ENCODE results near the gene MAP3K20.
A peak's percentile ranks its signal among the peaks of the same experiment; 100 is the strongest.
"Not testable (repeated sequence)": the region's sequence is repeated elsewhere in the genome, so short reads cannot be mapped to it uniquely, and the experiment has no call there.

MAP3K20 gene

DNA sequence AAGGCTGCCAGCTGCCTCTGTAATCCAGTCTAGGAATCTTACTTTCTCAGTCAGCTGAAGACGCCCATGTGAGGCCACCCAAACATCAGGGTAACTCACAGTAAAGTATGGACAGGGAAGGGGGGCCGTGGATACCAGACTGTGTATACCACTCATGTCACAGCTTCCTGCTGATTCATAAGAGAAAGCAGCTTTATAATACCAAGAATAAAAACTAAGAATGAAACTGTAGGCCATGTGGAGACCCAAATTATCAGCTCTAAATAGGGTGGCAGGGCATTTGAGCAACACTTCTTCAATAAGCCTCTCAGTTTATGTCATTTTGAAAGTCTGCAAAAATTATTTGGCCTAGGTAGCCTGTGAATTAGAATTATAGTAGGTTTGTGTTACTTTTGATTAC is 164.0 kb downstream of the MAP3K20 start:
- DNase-seq: no peak

DNA sequence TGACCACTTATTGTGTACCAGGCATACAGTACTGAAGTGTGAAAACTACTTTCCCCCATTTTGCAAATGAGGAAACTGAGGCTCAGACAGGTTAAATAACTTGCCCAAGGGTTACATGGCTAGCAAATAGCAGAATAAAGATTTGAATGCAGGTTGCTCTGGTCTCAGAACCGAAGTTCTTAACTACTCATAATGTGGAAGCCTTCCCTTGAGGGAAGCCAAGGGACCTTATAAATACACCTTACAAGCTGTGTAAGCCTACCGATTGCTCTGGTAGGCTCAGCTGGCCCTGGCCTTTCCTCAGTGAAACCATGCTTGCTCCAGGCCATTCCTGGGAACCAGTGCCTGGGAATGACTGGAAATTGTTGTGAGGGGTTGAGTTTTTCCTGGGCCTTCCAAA is 164.4 kb downstream of the MAP3K20 start:
- DNase-seq: no peak

DNA sequence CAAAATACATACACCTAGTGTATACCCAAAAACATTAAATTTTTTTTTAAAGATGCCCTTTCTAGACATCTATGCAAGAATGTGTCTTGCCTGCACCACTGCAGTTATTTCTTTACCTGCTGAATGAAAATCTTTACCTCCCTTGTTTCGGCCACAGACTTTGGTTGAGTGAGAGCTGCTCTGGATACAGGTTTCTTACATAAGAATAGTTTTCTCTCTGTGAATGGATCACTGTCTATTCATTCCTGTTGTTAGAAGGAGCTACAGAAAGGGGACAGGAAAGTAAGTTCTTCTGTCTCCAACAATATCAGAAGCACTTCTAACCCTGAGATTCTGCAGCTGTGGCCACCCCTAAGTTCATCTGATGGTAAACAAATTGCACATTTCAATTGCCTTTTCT is 166.0 kb downstream of the MAP3K20 start:
- DNase-seq: no peak

DNA sequence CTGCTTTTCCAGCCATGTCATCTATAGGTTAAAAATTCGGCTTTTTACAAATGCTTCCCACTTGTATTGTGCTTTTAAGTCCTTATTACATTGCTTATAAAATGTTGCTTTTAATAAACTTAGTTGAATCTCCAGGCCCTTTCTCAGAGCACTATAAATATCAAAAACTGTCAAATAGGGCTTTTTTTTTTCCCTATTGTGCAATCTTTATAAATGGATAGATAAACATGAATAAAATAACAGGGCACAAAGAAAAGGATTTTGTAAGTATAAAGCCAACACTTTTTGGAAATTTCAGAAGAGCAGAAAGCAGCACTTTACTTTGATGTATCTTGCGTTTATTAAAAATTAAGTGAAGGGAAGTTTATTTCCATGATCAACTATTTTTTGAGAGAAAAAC is 171.5 kb downstream of the MAP3K20 start:
- DNase-seq: no peak

DNA sequence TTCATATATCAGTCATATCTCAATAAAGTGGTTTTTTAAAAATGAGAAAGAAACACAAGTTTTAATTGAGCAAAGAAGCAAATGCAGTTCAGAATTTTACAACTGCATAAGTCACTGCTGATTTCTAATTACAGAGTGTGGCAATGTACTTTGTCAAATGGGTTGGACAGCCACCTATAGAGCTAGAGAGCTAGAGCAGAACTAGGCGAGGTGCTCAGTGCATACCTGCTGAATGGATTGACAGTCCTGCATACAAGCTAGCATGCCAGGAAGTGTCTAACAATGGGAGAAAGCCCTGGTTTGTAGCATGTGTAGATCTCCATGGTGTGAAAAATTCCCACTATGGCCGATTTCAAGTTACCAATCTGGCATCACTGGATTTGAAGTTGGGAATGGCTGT is 172.7 kb downstream of the MAP3K20 start:
- DNase-seq: no peak

DNA sequence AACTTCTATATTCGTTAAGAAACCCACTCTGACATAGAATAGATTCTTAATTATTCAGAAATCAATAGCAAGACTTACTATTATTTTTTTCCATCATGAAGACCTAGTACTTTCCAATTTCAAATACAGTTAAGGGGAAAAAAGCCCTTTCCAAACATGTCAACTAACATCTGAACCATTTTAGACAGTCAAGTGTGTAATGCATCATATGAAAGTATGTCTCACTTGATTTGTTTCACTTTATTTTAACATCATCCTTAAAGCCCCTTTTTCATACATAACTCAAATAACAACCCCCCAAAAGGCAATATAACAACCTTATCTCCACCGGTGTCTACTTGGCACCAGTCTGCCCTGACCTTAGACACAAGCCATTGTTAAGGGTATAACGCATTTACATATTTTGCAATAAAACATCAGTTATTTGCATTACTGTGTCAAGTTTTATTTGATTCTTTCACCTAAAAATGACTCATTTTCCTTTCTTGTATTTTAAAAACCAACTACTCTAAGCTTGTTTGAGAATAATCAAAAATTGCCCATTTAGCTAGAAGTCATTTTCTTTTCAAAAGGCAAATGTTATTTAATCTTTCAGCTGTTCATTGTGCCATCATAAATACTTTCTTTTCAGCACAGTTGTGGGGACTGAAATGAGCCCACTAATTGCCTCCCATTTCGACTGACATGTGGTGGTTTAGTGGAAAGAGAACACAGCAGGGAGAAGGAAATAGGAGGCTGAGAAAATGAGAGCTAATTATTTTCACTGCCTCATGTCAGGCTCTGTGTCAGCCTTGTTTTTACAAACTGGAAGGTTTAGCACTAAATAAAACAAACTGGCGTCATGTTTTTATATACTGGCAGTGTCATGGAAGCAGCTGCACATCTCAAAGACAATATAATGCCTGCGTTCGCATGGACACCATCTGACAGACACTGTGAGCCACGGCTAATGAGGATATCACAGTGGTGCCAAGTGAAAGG is 174.3 kb downstream of the MAP3K20 start:
- DNase-seq: no peak

DNA sequence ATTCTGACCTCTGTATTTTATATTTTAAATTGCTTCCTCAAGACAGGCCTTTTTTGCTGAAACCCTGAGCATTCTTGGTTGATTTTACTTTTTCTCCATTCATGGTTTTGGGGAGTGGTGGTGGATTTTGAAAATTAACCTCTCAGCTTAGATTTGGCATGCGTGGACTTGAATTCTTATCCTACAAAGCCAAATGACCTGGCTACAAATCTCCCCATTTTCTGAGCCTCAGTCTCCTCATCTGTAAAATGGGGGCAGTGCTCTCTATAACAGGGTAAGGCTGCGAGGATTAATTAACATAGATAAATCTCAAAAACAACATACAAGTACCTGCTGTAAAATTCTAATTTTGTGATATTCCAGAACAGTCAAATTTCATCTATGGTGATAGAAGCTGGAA is 175.6 kb downstream of the MAP3K20 start:
- no peak for DNase-seq

DNA sequence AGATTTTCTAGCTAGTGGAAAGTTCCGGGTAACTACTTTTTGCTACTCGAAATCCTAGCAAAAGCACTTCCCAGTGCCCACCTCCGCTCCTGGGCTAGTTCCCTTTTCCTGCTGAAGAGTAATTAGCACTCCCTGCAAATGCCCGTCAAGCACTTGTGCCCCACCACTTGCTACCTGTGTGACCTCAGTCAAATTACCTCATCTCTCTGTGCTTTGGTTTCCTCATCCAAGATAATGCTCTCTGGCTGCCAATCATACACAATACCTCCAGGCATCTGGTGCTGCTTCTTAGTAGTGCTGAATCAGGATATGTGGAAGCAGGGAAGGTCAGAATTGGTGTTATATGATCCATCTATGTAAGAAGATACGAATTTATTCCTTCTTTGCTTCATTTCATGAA is 176.9 kb downstream of the MAP3K20 start:
- DNase-seq: no peak

DNA sequence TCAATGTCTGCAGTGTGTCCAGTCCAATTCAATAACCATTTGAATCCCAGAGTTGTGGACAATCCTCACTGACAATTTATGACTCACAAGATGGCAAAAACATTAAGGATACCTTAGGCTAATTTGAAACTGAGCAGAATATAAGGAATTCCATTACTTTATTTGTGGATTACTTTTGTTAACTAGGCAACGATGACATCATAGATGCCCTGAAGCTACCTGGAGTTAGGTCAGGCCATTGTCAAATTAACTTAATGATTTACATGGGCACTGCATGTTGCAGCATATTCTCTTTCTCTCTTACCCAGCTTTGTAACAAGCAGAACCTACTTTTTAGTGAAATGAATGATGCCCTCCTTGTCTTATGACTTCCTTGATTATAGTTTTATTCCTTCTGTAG is 179.0 kb downstream of the MAP3K20 start:
- no peak for DNase-seq

DNA sequence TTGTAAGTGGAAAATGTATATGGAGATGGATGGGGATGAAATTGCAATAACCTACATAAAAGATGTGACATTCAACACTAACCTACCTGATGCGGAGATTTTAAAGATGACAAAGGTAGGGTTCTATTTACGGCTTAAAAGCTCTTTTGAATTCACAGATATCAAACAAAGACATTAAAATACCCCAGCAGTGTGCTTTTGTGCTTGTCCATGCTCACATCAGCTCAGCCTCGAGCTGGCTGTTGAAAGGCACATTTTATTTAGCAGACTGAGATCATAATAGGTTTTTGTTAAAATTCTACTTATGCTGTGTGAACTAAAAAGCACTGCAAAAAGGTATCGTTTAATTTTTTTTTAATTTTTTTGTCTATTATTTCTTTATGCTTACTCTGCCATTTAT is 183.1 kb downstream of the MAP3K20 start:
- no peak for DNase-seq

DNA sequence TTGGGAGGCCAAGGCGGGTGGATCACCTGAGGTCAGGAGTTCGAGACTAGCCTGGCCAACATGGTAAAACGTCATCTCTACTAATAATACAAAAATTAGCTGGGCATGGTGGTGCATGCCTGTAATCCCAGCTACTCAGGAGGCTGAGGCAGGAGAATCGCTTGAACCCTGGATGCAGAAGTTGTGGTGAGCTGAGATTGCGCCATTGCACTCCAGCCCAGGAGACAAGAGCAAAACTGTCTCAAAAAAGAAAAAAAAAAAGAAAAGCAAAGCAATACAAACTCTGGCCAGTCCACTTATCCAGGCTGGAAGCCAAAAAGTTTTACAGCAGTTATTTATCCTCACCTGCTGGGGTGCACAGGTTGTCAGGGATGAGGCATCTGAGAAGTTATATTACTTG is 186.7 kb downstream of the MAP3K20 start:
- DNase-seq: not testable (repeated sequence)

DNA sequence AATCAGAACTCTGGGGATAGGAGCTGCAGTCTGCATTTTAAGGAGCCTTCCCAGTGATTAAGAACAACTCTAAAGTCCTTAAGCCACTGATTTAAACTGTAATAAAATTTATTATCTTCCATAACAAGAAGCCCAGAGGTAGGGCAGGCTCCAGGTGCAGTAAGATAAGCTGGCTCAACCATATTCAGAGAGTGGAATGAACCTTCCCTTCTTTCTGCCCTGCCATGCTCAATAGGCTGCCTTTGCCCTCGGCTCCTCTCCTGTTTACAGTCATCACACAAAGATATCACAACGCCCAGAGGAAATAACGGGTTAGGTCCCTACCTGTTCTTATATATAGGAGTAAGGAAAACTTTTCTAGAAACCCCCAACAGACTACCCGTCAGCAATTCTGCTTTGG is 188.5 kb downstream of the MAP3K20 start:
- DNase-seq: no peak

DNA sequence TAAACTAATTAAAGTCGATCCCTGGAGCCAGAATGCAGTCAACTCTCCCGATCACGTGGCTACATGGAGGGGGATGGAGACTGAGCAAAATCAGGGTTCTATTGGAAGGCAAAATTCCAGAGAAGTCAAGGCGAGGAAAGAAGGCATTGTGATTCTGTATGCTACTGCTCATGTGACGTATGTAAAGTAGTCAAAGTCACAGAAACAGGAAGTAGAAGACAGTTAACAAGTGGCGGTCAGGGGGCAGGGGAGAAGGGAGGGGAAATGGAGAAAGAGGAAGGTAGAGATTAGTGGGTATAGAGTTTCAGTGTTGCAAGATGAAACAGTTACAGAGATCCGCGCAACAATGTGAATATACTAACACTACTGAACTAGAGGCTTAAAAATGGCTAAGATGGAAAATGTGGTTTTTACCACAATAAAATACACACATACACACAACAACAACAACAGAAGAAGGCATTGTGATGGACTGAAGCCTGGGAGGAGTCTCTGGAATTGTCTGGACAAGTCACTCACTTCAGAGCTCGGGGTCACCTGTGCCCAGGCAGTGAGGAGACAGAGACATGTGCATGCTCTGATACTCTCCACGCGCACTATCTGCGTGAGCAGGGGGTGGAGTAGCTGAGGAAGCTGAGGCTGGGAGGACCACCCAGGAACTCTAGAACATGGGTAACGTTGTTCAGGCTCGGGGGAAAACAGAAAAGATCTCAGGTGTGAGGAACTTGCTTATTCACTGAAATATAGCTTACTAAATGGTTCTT is 189.1 kb downstream of the MAP3K20 start:
- no peak for DNase-seq

DNA sequence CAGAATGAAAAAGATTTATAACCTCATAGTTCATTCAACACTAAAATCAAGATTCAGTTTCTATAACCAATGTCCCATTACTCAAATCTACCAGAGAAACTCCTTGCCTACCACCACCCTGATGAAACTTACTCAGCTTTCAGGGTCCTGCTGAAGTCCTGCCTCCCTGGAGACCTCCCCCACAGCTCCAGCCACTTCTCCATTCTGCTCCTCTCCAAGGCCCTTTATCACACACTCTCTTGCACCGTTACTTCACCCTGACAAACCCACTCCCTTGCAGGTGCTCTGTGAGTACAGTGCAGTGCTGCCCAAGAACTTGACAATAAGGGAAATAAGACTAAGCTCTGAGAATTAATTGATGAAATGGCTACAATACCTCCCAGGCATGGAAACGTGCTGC is 195.5 kb downstream of the MAP3K20 start:
- DNase-seq: no peak

DNA sequence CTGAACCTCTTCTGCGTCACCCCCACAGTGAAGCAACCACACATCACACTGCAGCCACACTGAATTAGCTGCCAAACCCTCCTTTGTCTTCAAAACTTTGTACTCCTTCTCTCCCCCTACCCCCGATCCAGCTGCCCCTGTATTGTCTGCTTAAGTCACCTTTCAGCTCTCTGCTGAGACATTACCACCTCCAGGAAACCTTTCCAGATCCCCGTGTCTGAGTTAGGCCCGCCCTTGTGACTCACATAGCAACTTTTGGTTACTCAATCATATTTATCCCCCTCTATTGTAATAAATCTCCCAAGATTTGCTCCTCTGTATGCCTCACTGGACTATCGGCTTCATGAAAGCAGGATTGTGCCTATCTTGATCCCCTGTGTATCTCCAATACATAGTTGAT is 196.2 kb downstream of the MAP3K20 start:
- DNase-seq: no peak

DNA sequence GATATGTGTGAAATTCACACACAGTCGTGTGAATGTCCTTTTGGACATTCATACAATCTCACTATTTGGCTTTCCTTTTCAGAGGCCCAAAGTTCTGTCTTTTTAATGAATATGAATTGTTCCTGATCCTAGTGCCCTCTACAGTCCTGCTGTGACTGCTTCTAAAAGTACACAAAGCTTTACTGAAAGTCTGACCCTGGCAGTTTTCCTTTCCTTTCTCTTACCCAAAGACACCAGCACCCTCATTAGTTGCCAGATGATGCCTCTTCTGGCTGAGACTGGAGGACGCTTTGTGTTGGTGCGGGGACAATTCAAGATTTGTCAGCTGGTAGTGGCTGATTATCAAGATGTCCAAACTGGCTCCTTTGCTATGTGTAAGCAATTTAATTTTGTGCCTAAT is 197.2 kb downstream of the MAP3K20 start:
- peak; percentile 16 for DNase-seq

DNA sequence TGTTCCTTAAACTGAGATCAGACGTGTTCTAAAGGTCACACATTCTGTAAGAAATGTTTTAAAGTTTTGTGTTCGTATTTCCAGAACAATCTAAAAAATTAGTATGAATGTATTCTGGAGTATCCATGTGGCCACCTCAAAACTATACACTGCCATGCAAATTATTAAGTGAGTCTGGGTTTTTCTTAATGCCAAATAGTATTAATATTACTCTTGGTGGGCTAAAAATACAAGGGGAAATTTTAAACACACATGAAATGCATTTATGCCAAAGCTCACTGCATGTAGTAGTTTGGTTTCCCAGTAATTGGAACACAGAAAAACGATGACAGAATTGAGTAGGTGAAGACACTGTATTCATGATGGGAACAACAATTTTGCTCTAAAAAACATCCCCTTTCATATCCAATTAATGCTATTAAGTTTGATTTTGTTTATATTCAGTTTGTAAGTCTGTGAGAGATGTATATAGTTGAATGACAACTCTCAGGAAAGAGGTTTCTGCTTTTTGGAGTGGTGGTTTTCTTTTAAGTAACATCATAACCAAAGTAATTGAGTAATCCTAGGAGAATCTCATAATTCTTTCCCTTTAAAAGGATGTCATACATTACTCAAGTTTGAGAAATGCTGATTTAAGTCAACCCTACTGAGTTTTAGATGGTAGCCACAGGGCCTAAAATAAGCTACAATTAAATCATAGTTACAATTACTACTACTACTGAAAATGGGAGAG is 203.3 kb downstream of the MAP3K20 start:
- DNase-seq: no peak

DNA sequence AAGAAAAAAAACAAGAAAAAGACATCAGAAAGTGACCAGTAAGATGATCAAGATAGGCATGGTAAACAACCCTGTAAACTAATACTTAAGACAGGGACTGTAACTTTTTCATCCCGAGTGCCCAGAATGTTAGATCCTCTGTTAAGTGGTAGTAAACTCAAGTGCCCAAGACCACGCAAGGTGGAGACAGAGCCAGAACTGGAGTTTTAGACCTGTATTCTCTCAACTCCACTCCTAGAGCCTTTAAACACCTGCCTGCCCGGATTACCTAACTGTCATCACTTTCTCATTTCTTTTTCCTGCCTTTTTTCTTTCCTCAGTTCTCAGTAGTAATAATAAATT is 203.9 kb downstream of the MAP3K20 start:
- DNase-seq: no peak

DNA sequence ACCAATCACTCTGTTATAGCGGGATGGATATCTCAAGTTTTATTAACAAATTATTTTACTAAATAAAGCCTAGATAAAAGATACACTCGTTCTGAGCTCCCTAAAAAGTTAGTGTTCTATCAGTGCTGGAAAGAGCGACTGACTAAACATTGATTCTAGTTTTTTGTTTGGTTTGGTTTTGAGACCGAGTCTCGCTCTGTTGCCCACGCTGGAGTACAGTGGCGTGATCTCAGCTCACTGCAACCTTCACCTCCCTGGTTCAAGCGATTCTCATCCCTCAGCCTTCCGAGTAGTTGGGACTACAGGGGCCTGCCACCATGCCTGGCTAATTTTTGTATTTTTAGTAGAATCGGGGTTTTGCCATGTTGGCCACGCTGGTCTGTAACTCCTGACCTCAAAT is 205.2 kb downstream of the MAP3K20 start:
- no peak for DNase-seq

DNA sequence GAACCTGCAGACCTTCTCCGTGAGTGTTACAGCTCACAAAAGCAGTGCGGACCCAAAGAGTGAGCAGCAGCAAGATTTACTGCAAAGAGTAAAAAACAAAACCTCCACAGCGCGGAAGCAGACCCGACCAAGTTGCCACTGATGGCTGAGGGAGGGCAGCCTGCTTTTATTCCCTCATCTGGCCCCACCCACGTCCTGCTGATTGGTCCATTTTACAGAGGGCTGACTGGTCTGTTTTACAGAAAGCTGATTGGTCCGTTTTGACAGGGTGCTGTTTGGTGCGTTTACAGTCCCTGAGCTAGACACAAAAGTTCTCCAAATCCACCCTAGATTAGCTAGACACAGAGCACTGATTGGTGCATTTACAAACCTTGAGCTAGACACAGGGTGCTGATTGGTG is 206.3 kb downstream of the MAP3K20 start:
- not testable (repeated sequence) for DNase-seq

DNA sequence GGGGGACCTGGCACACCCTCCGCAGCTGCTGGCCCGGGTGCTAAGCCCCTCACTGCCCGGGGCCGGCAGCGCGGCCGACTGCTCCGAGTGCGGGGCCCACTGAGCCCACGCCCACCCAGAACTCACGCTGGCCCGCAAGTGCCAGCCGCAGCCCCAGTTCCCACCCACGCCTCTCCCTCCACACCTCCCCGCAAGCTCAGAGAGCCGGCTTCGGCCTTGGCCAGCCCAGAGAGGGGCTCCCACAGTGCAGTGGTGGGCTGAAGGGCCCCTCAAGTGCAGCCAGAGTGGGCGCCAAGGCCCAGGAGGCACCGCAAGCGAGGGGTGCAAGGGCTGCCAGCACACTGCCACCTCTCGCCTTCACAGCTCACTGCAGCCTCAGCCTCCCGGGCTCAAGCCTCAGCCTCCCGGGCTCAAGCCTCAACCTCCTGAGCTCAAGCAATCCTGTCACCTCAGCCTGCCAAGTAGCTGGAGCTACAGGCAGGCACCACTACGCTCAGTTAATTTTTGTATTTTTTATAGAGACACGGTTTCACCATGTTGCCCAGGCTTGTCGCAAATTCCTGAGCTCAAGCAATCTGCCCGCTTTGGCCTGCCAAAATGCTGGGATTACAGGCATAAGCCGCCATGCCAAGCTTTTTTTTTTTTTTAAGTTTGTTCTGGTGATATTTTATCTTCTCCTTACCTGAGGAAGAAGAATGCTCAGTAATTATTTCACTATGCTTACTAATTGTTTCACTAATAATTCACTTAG is 207.3 kb downstream of the MAP3K20 start:
- no peak for DNase-seq

DNA sequence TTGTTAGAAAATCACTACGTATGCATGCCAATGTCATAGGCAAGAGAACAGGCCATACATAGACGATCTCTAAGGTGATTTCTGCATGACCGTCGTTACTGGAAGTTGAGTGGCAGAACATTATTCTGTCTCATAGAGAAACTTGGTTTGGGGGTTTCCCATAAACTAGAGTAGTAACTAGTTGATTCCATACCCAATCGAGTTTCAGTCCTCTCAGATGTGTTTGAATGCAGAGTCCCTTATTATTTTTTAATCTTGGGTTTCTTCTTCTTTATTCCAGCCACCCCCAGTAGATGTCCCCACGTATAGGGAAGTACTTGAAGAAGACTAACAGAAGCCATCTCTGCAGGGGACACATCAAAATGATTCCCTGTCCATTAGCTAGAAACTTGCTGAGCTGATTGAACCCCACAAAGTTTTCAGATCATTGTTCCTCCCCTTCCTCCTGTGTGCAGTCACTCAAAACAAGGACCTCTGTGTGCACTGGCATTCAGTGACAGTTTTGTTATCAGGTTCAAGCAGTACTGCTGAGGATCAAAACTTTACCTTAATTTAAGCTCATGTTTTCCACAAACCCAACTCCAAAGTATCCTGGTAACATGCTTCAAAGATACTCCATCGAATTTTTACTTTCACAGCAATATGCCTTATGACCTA is 210.6 kb downstream of the MAP3K20 start:
- no peak for DNase-seq

Measured in NCI-H82 (cell line).